ENCODE data around the gene SAPCD2. TPM values are rescaled to one million over a fixed set of nuclear protein-coding genes. Genes with fewer than 3 reads are reported as not detected.

The SAPCD2 gene
- total and polyA plus RNA-seq, 2 of the 8 experiments (the other 6 are each of a cell fraction or from before 2014, with no cell fraction given) = 12.7 to 32.1 TPM

- H2AK5ac ChIP-seq (ENCODE audit: low read depth, low read length) = no peak overlapping the region
- no peak overlapping the region for H4K8ac ChIP-seq (ENCODE audit: extremely low read depth, insufficient read depth, low read length)
- peaks cover 4% of the 10 kb centered on the region; the same call in 1 of the 2 replicates for H3K23me2 ChIP-seq (ENCODE audit: low read depth, low read length)
- FAIRE-seq (no peak), DNase-seq (ENCODE audit: low read depth in 1 of 2, low spot score in 2 of 2) (no peak)
- no peak overlapping the region for H2AFZ ChIP-seq (ENCODE audit: low read length)
- POLR2A ChIA-PET (ENCODE audit: partially characterized antibody) = interaction anchor here (2.1 kb wide), 1 partner anchor 12 kb away, joined by 4 read pairs; no protein-coding TSS in a partner anchor
- no peak overlapping the region for H4K91ac ChIP-seq (replicated peaks; ENCODE audit: insufficient read length, low read length)
- H3K36me3 ChIP-seq (ENCODE audit: control insufficient read depth in 2 of 4, insufficient read depth in 4 of 4, low read length in 3 of 4) = no peaks in the 10 kb centered on the region
- no peak overlapping the region for H3K27ac ChIP-seq (ENCODE audit: low read depth, low read length)
- no peak overlapping the region for H2BK5ac ChIP-seq (ENCODE audit: low read depth, low read length)
- H2BK12ac ChIP-seq (ENCODE audit: low read depth, low read length) = no peak overlapping the region
- no peaks in the 10 kb centered on the region for H3K9me3 ChIP-seq (ENCODE audit: insufficient read depth in 2 of 2, low read depth in 1 of 2, low read length in 1 of 2)
- no peak overlapping the region for H3K4me2 ChIP-seq (ENCODE audit: insufficient read depth in 1 of 2, low read depth in 2 of 2, low read length in 2 of 2)
- CTCF ChIA-PET (ENCODE audit: partially characterized antibody) = interaction anchor here (0.7 to 4.9 kb wide), 8 partner anchors 7 to 262 kb away, joined by 3 to 65 read pairs (median 10); partner anchors contain the start of gene SAPCD2
- no peak overlapping the region for H4K5ac ChIP-seq (ENCODE audit: insufficient read length, low read depth, low read length)
- peaks cover 0 to 5% (median under 1%) of the 10 kb centered on the region in 4 experiments; a peak in 4 of 7 replicates for H3K4me1 ChIP-seq (replicated peaks in 1 of 4; ENCODE audit: control insufficient read depth in 3 of 4, insufficient read depth in 4 of 4, low read length in 3 of 4)
- no peak overlapping the region for H3K56ac ChIP-seq (replicated peaks; ENCODE audit: insufficient read length, low read depth, low read length)
- H3K79me2 ChIP-seq (ENCODE audit: control insufficient read depth in 1 of 2, insufficient read depth in 2 of 2, low read length in 2 of 2) = no peaks in the 10 kb centered on the region
- no peak overlapping the region for H3K23ac ChIP-seq (ENCODE audit: insufficient read length)
- H3K14ac ChIP-seq (ENCODE audit: insufficient read length) = no peak overlapping the region
- H2BK20ac ChIP-seq (ENCODE audit: low read length) = no peak overlapping the region
- peaks cover 2 to 5% of the 10 kb centered on the region in 2 experiments for H4K20me1 ChIP-seq (replicated peaks in 1 of 2; ENCODE audit: control insufficient read depth in 1 of 2, insufficient read depth in 2 of 2, low read length in 2 of 2)
- no peak overlapping the region for H3K18ac ChIP-seq (ENCODE audit: extremely low read depth, low read length)
- H3K27me3 ChIP-seq (replicated peaks in 1 of 4; ENCODE audit: control insufficient read depth in 3 of 4, extremely low read depth in 1 of 4, insufficient read depth in 3 of 4, low read length in 3 of 4) = peaks cover 0 to 11% (median 5%) of the 10 kb centered on the region in 4 experiments; a peak in 4 of 7 replicates
- H3K9ac ChIP-seq (replicated peaks in 1 of 4; ENCODE audit: extremely low read depth in 1 of 4, low read depth in 3 of 4, low read length in 3 of 4) = no peak overlapping the region
- H2BK120ac ChIP-seq (replicated peaks; ENCODE audit: low read depth, low read length) = no peak overlapping the region
- no peak overlapping the region for H3K4ac ChIP-seq (replicated peaks; ENCODE audit: insufficient read length, low read depth, low read length)
- no peak overlapping the region for H2BK15ac ChIP-seq (ENCODE audit: low read length)
- H3K79me1 ChIP-seq (ENCODE audit: low read depth, low read length) = no peaks in the 10 kb centered on the region
- H3K4me3 ChIP-seq (ENCODE audit: extremely low read depth in 1 of 4, insufficient read depth in 2 of 4, low read depth in 3 of 4, low read length in 4 of 4) = no peak overlapping the region
- WGBS, 2 experiments (ENCODE audit: extremely low coverage in 1 of 2, insufficient coverage in 1 of 2, insufficient read length in 1 of 2, insufficient replicate concordance in 2 of 2, low coverage in 1 of 2, low lambda C conversion rate in 2 of 2, missing lambda C conversion rate in 1 of 2) = 88% methylated on average over 10 of the region's 10 CpGs; no CpG with 5 or more reads in 1 of the 2 experiments
- TF ChIP-seq JUND (IDR thresholded peaks at IDR 0.05; ENCODE audit: low read length) = no peak
- TF ChIP-seq KDM5A (IDR thresholded peaks at IDR 0.05; ENCODE audit: low read length) = no peak
- TF ChIP-seq MAFK (IDR thresholded peaks at IDR 0.05; ENCODE audit: low read depth, low read length) = no peak
- TF ChIP-seq CEBPB (IDR thresholded peaks at IDR 0.05; ENCODE audit: low read depth, low read length) = no peak
- no peak for TF ChIP-seq TBP (IDR thresholded peaks at IDR 0.05; ENCODE audit: low read depth, low read length)
- TF ChIP-seq SIN3A (conservative IDR thresholded peaks at IDR 0.05 in 1 of 2, IDR thresholded peaks at IDR 0.05 in 1 of 2; ENCODE audit: low read depth in 1 of 2, low read length in 2 of 2) = no peak
- no peak for TF ChIP-seq ATF3 (IDR thresholded peaks at IDR 0.05; ENCODE audit: insufficient read depth, low read depth, low read length)
- no peak for TF ChIP-seq TAF1 (IDR thresholded peaks at IDR 0.05; ENCODE audit: low read depth, low read length)
- TF ChIP-seq RAD21 (IDR thresholded peaks at IDR 0.05 in 1 of 2, conservative IDR thresholded peaks at IDR 0.05 in 1 of 2; ENCODE audit: low read depth in 2 of 2, low read length in 2 of 2) = no peak
These were observed 37.5 kb downstream of the SAPCD2 start for GRCh38 chr9:137032858-137033257.
